ENCODE measurements around the gene OR2V1.
"Not testable (repeated sequence)": the region's sequence is repeated elsewhere in the genome, so short reads cannot be mapped to it uniquely, and the experiment has no call there.

Gene OR2V1

GRCh38 chr5:181163487-181164075 lies 32.6 kb upstream of the OR2V1 start:
- DNase-seq = no peak
- H4K20me1 ChIP-seq (ENCODE audit: insufficient read depth, low read length) = no peaks in the 10 kb centered on the region
- no peak overlapping the region for H3K27ac ChIP-seq (ENCODE audit: low read length)
- no peaks in the 10 kb centered on the region for H3K9me2 ChIP-seq (replicated peaks; ENCODE audit: insufficient read depth, low read length)
- no peak overlapping the region for H2AFZ ChIP-seq (ENCODE audit: low read length)
- no peak overlapping the region for H3K9ac ChIP-seq (ENCODE audit: low read length)
- no peak overlapping the region for H3K4me2 ChIP-seq (ENCODE audit: low read depth, low read length)
- TF ChIP-seq EZH2phosphoT487 (IDR thresholded peaks at IDR 0.05; ENCODE audit: low read length) (no peak), EZH2 (optimal IDR thresholded peaks at IDR 0.05; ENCODE audit: low read depth, low read length) (no peak), CTCF (IDR thresholded peaks at IDR 0.05; ENCODE audit: low read length) (no peak)
- H3K4me3 ChIP-seq (ENCODE audit: low read length) = no peak overlapping the region
- H3K9me3 ChIP-seq (replicated peaks; ENCODE audit: insufficient read depth, low read length) = no peaks in the 10 kb centered on the region
- peaks cover 22% of the 10 kb centered on the region for H3K27me3 ChIP-seq (replicated peaks; ENCODE audit: insufficient read depth, low read length)
- no peaks in the 10 kb centered on the region for H3K36me3 ChIP-seq (replicated peaks; ENCODE audit: insufficient read depth, low read length)
- peaks cover 25% of the 10 kb centered on the region for H3K4me1 ChIP-seq (ENCODE audit: low read length)
- no peaks in the 10 kb centered on the region for H3K79me2 ChIP-seq (ENCODE audit: low read length)
- H3F3A ChIP-seq (ENCODE audit: insufficient read depth, low read length) = peaks cover 5% of the 10 kb centered on the region

GRCh38 chr5:181161534-181162175 lies 30.7 kb upstream of the OR2V1 start:
- no peaks in the 10 kb centered on the region for H3K9me2 ChIP-seq (replicated peaks; ENCODE audit: insufficient read depth, low read length)
- peak overlapping the region; percentile 70 for H3K4me3 ChIP-seq (ENCODE audit: low read length)
- H3K27ac ChIP-seq (ENCODE audit: low read length) = peak overlapping the region; percentile 62; the same call in 1 of the 2 replicates
- H3K79me2 ChIP-seq (ENCODE audit: low read length) = no peaks in the 10 kb centered on the region
- H3F3A ChIP-seq (ENCODE audit: insufficient read depth, low read length) = peaks cover 5% of the 10 kb centered on the region
- peaks cover 18% of the 10 kb centered on the region for H3K4me1 ChIP-seq (ENCODE audit: low read length)
- H4K20me1 ChIP-seq (ENCODE audit: insufficient read depth, low read length) = no peaks in the 10 kb centered on the region
- peaks cover 5% of the 10 kb centered on the region; the same call in 1 of the 2 replicates for H3K27me3 ChIP-seq (replicated peaks; ENCODE audit: insufficient read depth, low read length)
- H3K4me2 ChIP-seq (ENCODE audit: low read depth, low read length) = peak overlapping the region; percentile 96
- H3K9me3 ChIP-seq (replicated peaks; ENCODE audit: insufficient read depth, low read length) = no peaks in the 10 kb centered on the region
- no peak for DNase-seq
- no peaks in the 10 kb centered on the region for H3K36me3 ChIP-seq (replicated peaks; ENCODE audit: insufficient read depth, low read length)
- peak overlapping the region; percentile 57; the same call in 1 of the 2 replicates for H3K9ac ChIP-seq (ENCODE audit: low read length)
- no peak for TF ChIP-seq EZH2phosphoT487 (IDR thresholded peaks at IDR 0.05; ENCODE audit: low read length)
- no peak for TF ChIP-seq CTCF (IDR thresholded peaks at IDR 0.05; ENCODE audit: low read length)
- TF ChIP-seq EZH2 (optimal IDR thresholded peaks at IDR 0.05; ENCODE audit: low read depth, low read length) = no peak
- H2AFZ ChIP-seq (ENCODE audit: low read length) = peak overlapping the region; percentile 98

- H3K79me2 ChIP-seq (ENCODE audit: low read length); H3K9me3 ChIP-seq (replicated peaks; ENCODE audit: insufficient read depth, low read length); H3K36me3 ChIP-seq (replicated peaks; ENCODE audit: insufficient read depth, low read length); H3F3A ChIP-seq (ENCODE audit: insufficient read depth, low read length); H3K9me2 ChIP-seq (replicated peaks; ENCODE audit: insufficient read depth, low read length); H4K20me1 ChIP-seq (ENCODE audit: insufficient read depth, low read length); H3K27me3 ChIP-seq (replicated peaks; ENCODE audit: insufficient read depth, low read length): not testable (repeated sequence)
- Histone ChIP-seq H3K9ac (ENCODE audit: low read length) (peak overlapping the region; percentile 57; the same call in 1 of the 2 replicates), H3K4me1 (ENCODE audit: low read length) (peaks cover 16% of the 10 kb centered on the region), H3K4me2 (ENCODE audit: low read depth, low read length) (peak overlapping the region; percentile 96), H2AFZ (ENCODE audit: low read length) (peak overlapping the region; percentile 98), H3K4me3 (ENCODE audit: low read length) (peak overlapping the region; percentile 70), H3K27ac (ENCODE audit: low read length) (peak overlapping the region; percentile 62; the same call in 1 of the 2 replicates)
- DNase-seq = peak; percentile 45
Observed at GRCh38 chr5:181160755-181161533, 30.0 kb upstream of the OR2V1 start.

Data from MM.1S (cell line).